Neutrophil (primary cell): ENCODE measurements around the gene SLC25A21.

ENCODE experiments used
- H3K27ac ChIP-seq: fragments of 200-600 bp; sonication (generic); 2 replicates; pipeline ENCODE4 v1.5.1; 2016; ENCODE audit warnings: mild to moderate bottlenecking, moderate library complexity
- H3K27me3 ChIP-seq: fragments of 200-600 bp; sonication (generic); 2 replicates; pipeline ENCODE4 v1.6.0; 2016; ENCODE audit warnings: mild to moderate bottlenecking
- H3K36me3 ChIP-seq: fragments of 200-600 bp; sonication (generic); 2 replicates; pipeline ENCODE4 v1.5.1; 2017
- H3K4me1 ChIP-seq, 2 experiments: fragments of 200-600 bp in 1 of 2; sonication (generic) in 1 of 2; 1 replicate in 1 of 2; 2 replicates in 1 of 2; pipeline versions ENCODE4 v1.5.1 to v1.6.1; 2013 to 2016; ENCODE audit warnings: low read depth in 1 of 2, low read length in 1 of 2, mild to moderate bottlenecking in 1 of 2, moderate library complexity in 1 of 2; ENCODE audit not compliant: control insufficient read depth in 1 of 2, insufficient read depth in 1 of 2
- H3K4me3 ChIP-seq, 2 experiments: fragments of 200-600 bp in 1 of 2; sonication (generic) in 1 of 2; 1 replicate in 1 of 2; 2 replicates in 1 of 2; pipeline ENCODE4 v1.5.1; 2013 to 2016; ENCODE audit warnings: low read depth in 1 of 2, low read length in 1 of 2, mild to moderate bottlenecking in 1 of 2, moderate library complexity in 1 of 2
- H3K9me3 ChIP-seq: fragments of 200-600 bp; sonication (generic); 2 replicates; pipeline ENCODE4 v1.5.1; 2016
- CTCF ChIP-seq: fragments of 200-600 bp; sonication (generic); IDR thresholded peaks from 2 replicates; pipeline ENCODE4 v1.5.1; 2016; ENCODE audit warnings: antibody characterized with exemption

Gene SLC25A21

GRCh38 chr14:36663404-36664321, 508.7 kb downstream of the SLC25A21 start:
- Histone ChIP-seq H3K4me1 (no peaks in the 10 kb centered on the region), H3K9me3 (no peaks in the 10 kb centered on the region)

GRCh38 chr14:36662543-36663403, 509.6 kb downstream of the SLC25A21 start:
- H3K27me3 ChIP-seq: peaks cover 100% of the 10 kb centered on the region
- H3K4me1 ChIP-seq: no peaks in the 10 kb centered on the region
- no peaks in the 10 kb centered on the region for H3K9me3 ChIP-seq
- no peak for TF ChIP-seq CTCF
- no peaks in the 10 kb centered on the region for H3K36me3 ChIP-seq
- no peak overlapping the region for H3K27ac ChIP-seq
- no peak overlapping the region for H3K4me3 ChIP-seq

More at GRCh38 chr14:36663404-36664321, 508.7 kb downstream of the SLC25A21 start:
- H3K27ac ChIP-seq: no peak overlapping the region
- H3K36me3 ChIP-seq: no peaks in the 10 kb centered on the region
- H3K4me3 ChIP-seq: no peak overlapping the region
- TF ChIP-seq CTCF: no peak
- peaks cover 100% of the 10 kb centered on the region for H3K27me3 ChIP-seq

GRCh38 chr14:36662258-36662542, 510.2 kb downstream of the SLC25A21 start:
- peaks cover 100% of the 10 kb centered on the region for H3K27me3 ChIP-seq
- no peak for TF ChIP-seq CTCF
- H3K4me3 ChIP-seq: no peak overlapping the region
- no peak overlapping the region for H3K27ac ChIP-seq
- no peaks in the 10 kb centered on the region for H3K9me3 ChIP-seq
- no peaks in the 10 kb centered on the region for H3K4me1 ChIP-seq
- no peaks in the 10 kb centered on the region for H3K36me3 ChIP-seq

- H3K27ac ChIP-seq: no peak within 1 kb of the TSS
- H3K27me3 ChIP-seq: peaks cover 100% of the 10 kb centered on the region
- no peak for TF ChIP-seq CTCF
- no peak within 1 kb of the TSS for H3K4me3 ChIP-seq
- H3K9me3 ChIP-seq: no peaks in the 10 kb centered on the region
- H3K36me3 ChIP-seq: no peaks in the 10 kb centered on the region
- H3K4me1 ChIP-seq: no peaks in the 10 kb centered on the region
Measured at GRCh38 chr14:36661506-36662257, 510.7 kb downstream of the SLC25A21 start, which contains the start of gene PAX9. TSS of gene PAX9 (plus strand) at chr14:36661860. CDS start at chr14:36662090, 230 bp downstream.
